ENCODE measurements around the gene ZNF304. TPM values are rescaled to one million over a fixed set of nuclear protein-coding genes. Genes with fewer than 3 reads are reported as not detected.

ZNF304 gene
- total RNA-seq, 2 donors from 2014 or later, result 2.9 to 4.0 TPM

GRCh38 chr19:57351867-57352266 lies 796 bp downstream of the ZNF304 start:
- Histone ChIP-seq H3K9me3 (peaks cover 0 to 10% (median 0%) of the 10 kb centered on the region in 3 donors), H3K36me3 (replicated peaks in 1 of 2; ENCODE audit: insufficient read depth in 1 of 2, low read depth in 2 of 2) (peaks cover 0 to 18% of the 10 kb centered on the region in 2 donors), H3K27me3 (no peaks in the 10 kb centered on the region), H3K27ac (peak overlapping the region in 1 of 4 donors; percentile 46), H3K4me1 (peaks cover 15% of the 10 kb centered on the region), H3K4me3 (peak overlapping the region; percentile 44 to 50)
- WGBS, 2 donors, result 18 to 19% methylated on average over 4 to 7 of the region's 7 CpGs
- intact Hi-C loops (cut with DNase I), result no loop called here
- DNase-seq, result no peak
- TF ChIP-seq CTCF (IDR thresholded peaks at IDR 0.05) (no peak), POLR2A (IDR thresholded peaks at IDR 0.05) (no peak)
- ATAC-seq, result no peak

GRCh38 chr19:57355916-57356315 lies 4.8 kb downstream of the ZNF304 start:
- intact Hi-C loops (cut with DNase I), result no loop called here
- ATAC-seq (no peak), DNase-seq (no peak)
- Histone ChIP-seq H3K36me3 (replicated peaks in 1 of 2; ENCODE audit: insufficient read depth in 1 of 2, low read depth in 2 of 2) (peaks cover 0 to 22% of the 10 kb centered on the region in 2 donors), H3K27ac (no peak overlapping the region), H3K27me3 (no peaks in the 10 kb centered on the region), H3K4me3 (no peak overlapping the region), H3K9me3 (peaks cover 0 to 34% (median 0%) of the 10 kb centered on the region in 3 donors), H3K4me1 (peaks cover 12% of the 10 kb centered on the region)
- 94 to 100% methylated on average over 4 of the region's 4 CpGs for WGBS, 2 donors
- no peak for TF ChIP-seq POLR2A (IDR thresholded peaks at IDR 0.05)
- TF ChIP-seq CTCF (IDR thresholded peaks at IDR 0.05), result no peak

GRCh38 chr19:57357406-57357805 lies 6.3 kb downstream of the ZNF304 start:
- intact Hi-C loops (cut with DNase I), result no loop called here
- no peaks in the 10 kb centered on the region for H3K27me3 ChIP-seq
- ATAC-seq (no peak), DNase-seq (no peak)
- H3K9me3 ChIP-seq, result peaks cover 0 to 34% (median 0%) of the 10 kb centered on the region in 3 donors
- WGBS, 2 donors, result 89 to 100% methylated on average over 4 to 5 of the region's 5 CpGs
- peaks cover under 1% of the 10 kb centered on the region for H3K4me1 ChIP-seq
- peaks cover 0 to 22% of the 10 kb centered on the region in 2 donors for H3K36me3 ChIP-seq (replicated peaks in 1 of 2; ENCODE audit: insufficient read depth in 1 of 2, low read depth in 2 of 2)
- TF ChIP-seq CTCF (IDR thresholded peaks at IDR 0.05) (no peak), POLR2A (IDR thresholded peaks at IDR 0.05) (no peak)
- H3K27ac ChIP-seq, result no peak overlapping the region
- H3K4me3 ChIP-seq, result no peak overlapping the region

GRCh38 chr19:57359300-57359699 lies 8.2 kb downstream of the ZNF304 start:
- Histone ChIP-seq H3K36me3 (replicated peaks in 1 of 2; ENCODE audit: insufficient read depth in 1 of 2, low read depth in 2 of 2) (peaks cover 0 to 19% of the 10 kb centered on the region in 2 donors), H3K4me1 (peaks cover 7% of the 10 kb centered on the region), H3K9me3 (peaks cover 0 to 34% (median 0%) of the 10 kb centered on the region in 3 donors), H3K4me3 (no peak overlapping the region), H3K27ac (no peak overlapping the region), H3K27me3 (no peaks in the 10 kb centered on the region)
- intact Hi-C loops (cut with DNase I), result no loop called here
- ATAC-seq (no peak), DNase-seq (no peak)
- TF ChIP-seq CTCF (IDR thresholded peaks at IDR 0.05) (no peak), POLR2A (IDR thresholded peaks at IDR 0.05) (no peak)

- Histone ChIP-seq H3K4me1 (peaks cover 12% of the 10 kb centered on the region), H3K27me3 (no peaks in the 10 kb centered on the region), H3K9me3 (peaks cover 0 to 25% (median 0%) of the 10 kb centered on the region in 3 donors), H3K27ac (peak overlapping the region in 1 of 4 donors; percentile 86), H3K36me3 (replicated peaks in 1 of 2; ENCODE audit: insufficient read depth in 1 of 2, low read depth in 2 of 2) (no peaks in the 10 kb centered on the region), H3K4me3 (no peak overlapping the region)
- intact Hi-C loops (cut with DNase I), result no loop called here
- TF ChIP-seq CTCF (IDR thresholded peaks at IDR 0.05), result no peak
- no peak for TF ChIP-seq POLR2A (IDR thresholded peaks at IDR 0.05)
- DNase-seq (no peak), ATAC-seq (no peak)
- 60 to 68% methylated on average over 2 of the region's 2 CpGs for WGBS, 2 donors
These were observed 11.3 kb downstream of the ZNF304 start for GRCh38 chr19:57362419-57362818.
